K562 (cell line): Measurements from ENCODE around the gene DNAJC17. TPM values are rescaled to one million over a fixed set of nuclear protein-coding genes. Genes with fewer than 3 reads are reported as not detected.

Experiments used
- ATAC-seq: fragments of 200-7000 bp; cut with Tn5 transposase; 3 replicates; pipeline ENCODE4 v1.9.1; 2020; ENCODE audit warnings: moderate library complexity
- BruUV-seq: library from RNA; stranded (reverse); fragments of 400-500 nt; replicated peaks from 2 replicates; lab custom pipeline; 2021; lab: Mats Ljungman, UMichigan
- CTCF ChIA-PET: fragments of 300-600 bp; formaldehyde crosslinking; extraction: SDS; loops from one replicate; lab custom pipeline; 2021; ENCODE audit warnings: low intra/inter-chr PET ratio; lab: Yijun Ruan, JAX
- POLR2A ChIA-PET: fragments of 300-600, 350-650 bp; sonication (Branson Sonifier 250); formaldehyde crosslinking; extraction: SDS; loops from one replicate; lab custom pipeline; 2021; ENCODE audit warnings: antibody characterized with exemption, inconsistent platforms; lab: Yijun Ruan, JAX
- DNase-seq, 4 experiments: peaks; one replicate each; pipeline versions ENCODE4 v3.0.0 to v3.0.0-alpha.2; 2011 to 2018; ENCODE audit warnings: low spot score in 3 of 4, mixed read lengths in 3 of 4; ENCODE audit errors: extremely low read depth in 1 of 4
- FAIRE-seq: peaks from 2 replicates; lab custom pipeline; 2011; peaks lifted over from hg19 to GRCh38; lab: Jason Lieb, UNC
- H2AFZ ChIP-seq: 2 replicates; pipeline ENCODE4 v1.6.0; 2011; ENCODE audit warnings: low read depth, low read length, control low read depth, inconsistent platforms
- H3K27ac ChIP-seq: fragments of 200-600 bp; 3 replicates; pipeline ENCODE4 v1.8.0; 2011; ENCODE audit warnings: low read depth, mild to moderate bottlenecking, control low read depth, inconsistent platforms, low read length, moderate library complexity, mixed read lengths; ENCODE audit errors: extremely low read depth
- H3K27me3 ChIP-seq, 2 experiments: fragments of 300-600 bp in 1 of 2; 2 replicates in 1 of 2; 3 replicates in 1 of 2; pipeline versions ENCODE4 v1.6.0 to v1.8.0; 2011; ENCODE audit warnings: inconsistent platforms in 2 of 2, low read length in 2 of 2, mild to moderate bottlenecking in 1 of 2, mixed read lengths in 1 of 2, moderate library complexity in 1 of 2; ENCODE audit not compliant: control insufficient read depth in 2 of 2, insufficient read depth in 2 of 2
- H3K36me3 ChIP-seq: fragments of 300-600 bp; 3 replicates; pipeline ENCODE4 v1.8.0; 2011; ENCODE audit warnings: mild to moderate bottlenecking, low read length, inconsistent platforms; ENCODE audit not compliant: control insufficient read depth, insufficient read depth
- H3K4me1 ChIP-seq, 2 experiments: fragments of 200-600 bp in 1 of 2; replicated peaks in 1 of 2; 2 replicates in 1 of 2; 3 replicates in 1 of 2; pipeline versions ENCODE4 v1.5.1 to v1.8.0; 2011; ENCODE audit warnings: inconsistent platforms in 2 of 2, low read length in 2 of 2, mild to moderate bottlenecking in 1 of 2, mixed read lengths in 1 of 2, moderate library complexity in 1 of 2; ENCODE audit not compliant: control insufficient read depth in 2 of 2, insufficient read depth in 2 of 2
- H3K4me2 ChIP-seq: 2 replicates; pipeline ENCODE4 v1.6.1; 2011; ENCODE audit warnings: low read length, control low read depth, inconsistent platforms, mixed read lengths; ENCODE audit not compliant: insufficient read depth
- H3K4me3 ChIP-seq: fragments of 200-600 bp; sonication (generic), shearing (Covaris generic); 2 replicates; pipeline ENCODE4 v1.5.1; 2016; ENCODE audit warnings: control low read depth, inconsistent platforms
- H3K79me2 ChIP-seq: fragments of 200-600 bp; 3 replicates; pipeline ENCODE4 v1.8.0; 2011; ENCODE audit warnings: low read length, inconsistent platforms; ENCODE audit not compliant: control insufficient read depth, insufficient read depth
- H3K9ac ChIP-seq, 2 experiments: 2 replicates each; pipeline versions ENCODE4 v1.6.0 to v1.6.1; 2011; ENCODE audit warnings: low read depth in 2 of 2, low read length in 2 of 2, control low read depth in 1 of 2, inconsistent platforms in 1 of 2, mild to moderate bottlenecking in 1 of 2, mixed read lengths in 1 of 2; ENCODE audit not compliant: insufficient read depth in 1 of 2
- H3K9me1 ChIP-seq: one replicate; pipeline ENCODE4 v1.6.0; 2011; ENCODE audit warnings: inconsistent platforms, mild to moderate bottlenecking, low read length, moderate library complexity; ENCODE audit not compliant: control insufficient read depth, insufficient read depth
- H3K9me3 ChIP-seq: replicated peaks from 2 replicates; pipeline ENCODE4 v1.5.1; 2011; ENCODE audit warnings: low read depth, low read length, inconsistent platforms; ENCODE audit not compliant: control insufficient read depth, insufficient read depth
- H4K20me1 ChIP-seq: replicated peaks from 2 replicates; pipeline ENCODE4 v1.6.1; 2011; ENCODE audit warnings: low read length, inconsistent platforms, mixed read lengths; ENCODE audit not compliant: control insufficient read depth, insufficient read depth
- BHLHE40 ChIP-seq: IDR thresholded peaks from 2 replicates; pipeline ENCODE4 v1.6.1; 2011; ENCODE audit warnings: low read length, improper control_type of control experiment
- CBFB ChIP-seq: sonication (generic); formaldehyde crosslinking; IDR thresholded peaks from 2 replicates; pipeline ENCODE4 v1.4.0; 2020; ENCODE audit warnings: mild to moderate bottlenecking, missing genetic modification reagents
- CC2D1A ChIP-seq: fragments of 450-650 bp; IDR thresholded peaks from 2 replicates; pipeline ENCODE4 v1.6.1; 2017; ENCODE audit warnings: mild to moderate bottlenecking
- CHAMP1 ChIP-seq: fragments of 450-650 bp; IDR thresholded peaks from 2 replicates; pipeline ENCODE4 v1.6.1; 2016; ENCODE audit warnings: mild to moderate bottlenecking
- LCOR ChIP-seq: sonication (generic); formaldehyde crosslinking; IDR thresholded peaks from 2 replicates; pipeline ENCODE4 v1.8.0; 2022; ENCODE audit warnings: mild to moderate bottlenecking, missing genetic modification reagents
- MEIS2 ChIP-seq: fragments of 450-650 bp; IDR thresholded peaks from 2 replicates; pipeline ENCODE4 v1.6.1; 2014; ENCODE audit warnings: mild to moderate bottlenecking; ENCODE audit not compliant: partially characterized antibody
- MLLT1 ChIP-seq, 2 experiments: fragments of 450-650 bp; IDR thresholded peaks; 2 replicates each; pipeline ENCODE4 v1.6.1; 2016
- MTA2 ChIP-seq: fragments of 450-650 bp; IDR thresholded peaks from 2 replicates; pipeline ENCODE4 v1.6.1; 2016; ENCODE audit warnings: low read depth
- NFE2 ChIP-seq: IDR thresholded peaks from 2 replicates; pipeline ENCODE4 v1.6.1; 2014; ENCODE audit warnings: antibody characterized with exemption, low read depth
- NFIC ChIP-seq: fragments of 450-650 bp; IDR thresholded peaks from 2 replicates; pipeline ENCODE4 v1.6.1; 2017; ENCODE audit warnings: mild to moderate bottlenecking, inconsistent platforms
- PHB ChIP-seq: fragments of 250-450 bp; sonication (Bioruptor Pico); IDR thresholded peaks from 2 replicates; pipeline ENCODE4 v1.5.0; 2021
- POLR2AphosphoS5 ChIP-seq: IDR thresholded peaks from 2 replicates; pipeline ENCODE4 v1.6.1; 2011; ENCODE audit warnings: mild to moderate bottlenecking, low read depth, low read length, moderate library complexity; ENCODE audit not compliant: control insufficient read depth, insufficient read depth
- POLR2G ChIP-seq: fragments of 200-400 bp; formaldehyde crosslinking; IDR thresholded peaks from 2 replicates; pipeline ENCODE4 v1.6.1; 2017; ENCODE audit warnings: low read depth, mild to moderate bottlenecking, antibody characterized with exemption, low read length, moderate library complexity
- SMARCA4 ChIP-seq: fragments of 450-650 bp; IDR thresholded peaks from 2 replicates; pipeline ENCODE4 v1.6.1; 2016
- SMARCC2 ChIP-seq: fragments of 450-650 bp; IDR thresholded peaks from 2 replicates; pipeline ENCODE4 v1.6.1; 2017; ENCODE audit warnings: antibody characterized with exemption, moderate library complexity, mild to moderate bottlenecking, low read depth
- SNIP1 ChIP-seq: fragments of 450-650 bp; IDR thresholded peaks from 2 replicates; pipeline ENCODE4 v1.7.1; 2017; ENCODE audit warnings: low read depth, mild to moderate bottlenecking
- TBP ChIP-seq: optimal IDR thresholded peaks from 2 replicates; pipeline ENCODE3; 2011; ENCODE audit warnings: low read depth, low read length, improper control_type of control experiment
- TEAD4 ChIP-seq, 2 experiments: sonication (generic) in 1 of 2; formaldehyde crosslinking in 1 of 2; IDR thresholded peaks; 2 replicates each; pipeline versions ENCODE4 v1.6.1 to v1.8.0; 2012 to 2022; ENCODE audit warnings: borderline replicate concordance in 1 of 2, inconsistent platforms in 1 of 2, low read length in 1 of 2, mild to moderate bottlenecking in 1 of 2, missing genetic modification reagents in 1 of 2
- TFAP4 ChIP-seq: sonication (generic); formaldehyde crosslinking; IDR thresholded peaks from 2 replicates; pipeline ENCODE4 v1.8.0; 2022; ENCODE audit warnings: missing genetic modification reagents, mild to moderate bottlenecking, moderate library complexity, borderline replicate concordance
- YBX1 ChIP-seq: fragments of 450-650 bp; IDR thresholded peaks from 2 replicates; pipeline ENCODE4 v1.7.1; 2016; ENCODE audit warnings: mild to moderate bottlenecking
- WGBS: fragments of 100-300 bp; shearing (Covaris generic); methylation state at CpG from one replicate; pipeline ENCODE4 v1.1.6; 2016; ENCODE audit warnings: low coverage, mixed read lengths; ENCODE audit not compliant: insufficient coverage; ENCODE audit errors: missing lambda C conversion rate; 5-methylcytosine and 5-hydroxymethylcytosine counted together
- in situ Hi-C: fragments of 300-500 bp; cut with MboI; formaldehyde crosslinking; loops from 4 replicates; pipeline ENCODE4 v1.15.0; 2018; ENCODE audit warnings: inconsistent platforms, mixed read lengths
- intact Hi-C: fragments of 100-400 bp; cut with micrococcal nuclease; formaldehyde crosslinking; loops from 2 replicates; pipeline ENCODE4 v1.14.2; 2022
- polyA plus RNA-seq, 8 experiments: library from polyadenylated mRNA; depleted of rRNA in 4 of 8; stranded (reverse) in 5 of 8; unstranded in 3 of 8; fragments of >200 nt; fragmentation: Nextera tagmentation in 2 of 8; fragmentation: Illumina TruSeq in 1 of 8; extraction: Ambion mirVana in 2 of 8; extraction: Trizol in 1 of 8; gene quantifications; 2 replicates each; pipeline versions ENCODE4 v1.2.1 to v1.2.3, GENCODE V29; 2011 to 2014; ENCODE audit warnings: inconsistent platforms in 1 of 8, missing spikeins in 1 of 8
- total RNA-seq, 7 experiments: library from RNA; depleted of rRNA in 6 of 7; stranded (reverse); fragments of >200 nt in 6 of 7; fragmentation: Illumina TruSeq in 2 of 7; extraction: Trizol in 2 of 7; gene quantifications; 2 replicates each; pipeline versions ENCODE4 v1.2.1 to v1.2.3, GENCODE V29; 2011 to 2021; ENCODE audit warnings: low replicate concordance in 1 of 7

DNAJC17 gene
- total and polyA plus RNA-seq, 9 of the 15 experiments (the other 6 are each of a cell fraction or from before 2014, with no cell fraction given) = 2.4 to 79.4 (median 44.2) TPM

DNA sequence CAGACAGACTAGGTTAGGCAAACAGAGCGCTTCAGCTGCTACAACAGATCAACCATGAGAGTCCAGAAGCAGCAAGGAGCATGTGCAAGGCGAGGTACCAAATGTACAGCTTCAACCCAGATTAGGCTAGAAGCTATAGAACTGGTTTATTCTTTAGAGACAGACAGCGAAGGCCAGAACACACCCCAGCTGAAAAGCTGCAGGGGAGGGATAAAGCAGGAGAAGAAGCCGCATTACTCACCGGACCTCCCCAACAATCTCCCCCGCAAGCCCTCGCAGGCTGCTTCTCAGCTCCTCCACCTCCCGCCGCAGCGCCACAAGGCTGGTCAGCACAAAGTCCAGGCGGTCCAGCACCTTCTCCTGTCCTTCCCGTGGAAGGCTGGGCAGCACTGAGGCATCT lies 55.5 kb downstream of the DNAJC17 start:
- CTCF ChIA-PET = no interaction called here
- Histone ChIP-seq H3K9ac (peak overlapping the region; percentile 54 to 86), H3K27me3 (no peaks in the 10 kb centered on the region), H3K4me3 (peak overlapping the region; percentile 26; the same call in 1 of the 2 replicates), H3K9me1 (no peaks in the 10 kb centered on the region), H3K27ac (peak overlapping the region; percentile 64), H3K4me2 (peak overlapping the region; percentile 79), H2AFZ (peak overlapping the region; percentile 28; the same call in 1 of the 2 replicates), H3K4me1 (peaks cover 43 to 52% of the 10 kb centered on the region in 2 experiments), H3K79me2 (peaks cover 65% of the 10 kb centered on the region), H3K9me3 (no peaks in the 10 kb centered on the region), H3K36me3 (peaks cover 64% of the 10 kb centered on the region), H4K20me1 (0 out of 2 replicates have a peak, but pooled peaks cover 4% of the 10 kb centered on the region)
- intact Hi-C loops = loop anchor here (10.0 kb wide), 1 partner anchor 187 kb away; the partner anchor contains the start of genes CCDC32 and RPUSD2
- POLR2A ChIA-PET = interaction anchor here (0.7 to 3.1 kb wide), 8 partner anchors 9 to 301 kb away, joined by 3 to 18 read pairs (median 4); partner anchors contain the start of genes GCHFR and RAD51
- DNase-seq (peak in 2 of 4 experiments; percentile 67 to 82), ATAC-seq (peak; percentile 44), FAIRE-seq (peak; percentile 83)
- WGBS = 30% methylated on average over 8 of the region's 12 CpGs
- no TSS peak for BruUV-seq
- in situ Hi-C loops = no loop called here
- TF ChIP-seq TBP (no peak), NFIC (peak; percentile 26; the same call in 1 of the 2 replicates), MTA2 (0 out of 2 replicates have a peak, but pooled peaks have one; percentile 32), MEIS2 (no peak), MLLT1 (IDR thresholded peaks at IDR 0.05) (0 out of 4 replicates have a peak, but pooled peaks of 1 of the 2 experiments have one; percentile 44), TFAP4 (CRISPR knock-in tag) (peak; percentile 86), SNIP1 (no peak), BHLHE40 (0 out of 2 replicates have a peak, but pooled peaks have one; percentile 8), LCOR (CRISPR knock-in tag) (peak; percentile 40; the same call in 1 of the 2 replicates), CC2D1A (no peak), TEAD4 (IDR thresholded peaks at IDR 0.05; ENCODE audit: low read length) (peak; percentile 75), TEAD4 (CRISPR knock-in tag; IDR thresholded peaks at IDR 0.05; ENCODE audit: borderline replicate concordance) (no peak), POLR2AphosphoS5 (peak; percentile 37; the same call in 1 of the 2 replicates), SMARCC2 (peak; percentile 42; the same call in 1 of the 2 replicates), POLR2G (peak; percentile 41; the same call in 1 of the 2 replicates), CHAMP1 (no peak), CBFB (no peak), SMARCA4 (peak; percentile 81), PHB (CRISPR knock-in tag) (no peak), YBX1 (no peak), NFE2 (peak; percentile 7; the same call in 1 of the 2 replicates)
